Cardiac septum (tissue), 1 donor: ENCODE results near the gene AIFM1. TPM values are rescaled to one million over a fixed set of nuclear protein-coding genes. Genes with fewer than 3 reads are reported as not detected.
"Not testable (repeated sequence)": the region's sequence is repeated elsewhere in the genome, so short reads cannot be mapped to it uniquely, and the experiment has no call there.

Experiments used
- DNase-seq: peaks from one replicate; pipeline ENCODE4 v3.0.0-alpha.2; 2020; ENCODE audit warnings: low spot score
- intact Hi-C: fragments of 100-400 bp; cut with DNase I; formaldehyde crosslinking; loops from one replicate; pipeline ENCODE4 v1.14.0; 2022
- total RNA-seq: library from RNA; stranded (reverse); fragmentation: NEBNext Ultra II Directional; extraction: Animal tissue kit (Norgen Biotek cat#: 25700); gene quantifications from one replicate; pipeline ENCODE4 v1.2.1, GENCODE V29; 2021
- donor health status: DM: no; HTN: no; CAD: no.

AIFM1 gene
- total RNA-seq, 1 donor from 2014 or later = 97.3 TPM

GRCh38 chrX:130125091-130125874 is 40.4 kb downstream of the AIFM1 start:
- DNase-seq = no peak
- intact Hi-C loops = no loop called here

- intact Hi-C loops = loop anchor here (5.0 kb wide), 1 partner anchor 48 kb away; the partner anchor contains the start of gene RAB33A
- no peak for DNase-seq
Observed at GRCh38 chrX:130124577-130124976, 41.1 kb downstream of the AIFM1 start.

GRCh38 chrX:130121505-130121800 is 44.2 kb downstream of the AIFM1 start:
- intact Hi-C loops = loop anchor here (1.0 to 5.0 kb wide), 2 partner anchors 40 to 51 kb away; partner anchors contain the start of gene RAB33A
- DNase-seq = no peak

GRCh38 chrX:130120746-130121504 is 44.7 kb downstream of the AIFM1 start:
- peak; percentile 92 for DNase-seq
- intact Hi-C loops = loop anchor here (1.0 to 5.0 kb wide), 2 partner anchors 40 to 51 kb away; partner anchors contain the start of gene RAB33A

GRCh38 chrX:130120321-130120731 is 45.3 kb downstream of the AIFM1 start:
- intact Hi-C loops = loop anchor here (5.0 kb wide), 1 partner anchor 52 kb away; the partner anchor contains the start of gene RAB33A
- no peak for DNase-seq

- no peak for DNase-seq
- intact Hi-C loops = no loop called here
Observed at GRCh38 chrX:130119312-130119898, 46.2 kb downstream of the AIFM1 start.

GRCh38 chrX:130118441-130119311 is 47.0 kb downstream of the AIFM1 start:
- intact Hi-C loops = no loop called here
- DNase-seq = no peak

GRCh38 chrX:130117166-130117565 is 48.5 kb downstream of the AIFM1 start:
- intact Hi-C loops = no loop called here
- no peak for DNase-seq

GRCh38 chrX:130115119-130115885 is 50.3 kb downstream of the AIFM1 start:
- DNase-seq, intact Hi-C loops: not testable (repeated sequence)

GRCh38 chrX:130114141-130114588 is 51.5 kb downstream of the AIFM1 start:
- DNase-seq = no peak
- intact Hi-C loops = no loop called here

- intact Hi-C loops = no loop called here
- DNase-seq = no peak
Observed at GRCh38 chrX:130111220-130112154, 54.2 kb downstream of the AIFM1 start.

GRCh38 chrX:130110379-130111219 is 55.0 kb downstream of the AIFM1 start, which contains the start of gene ELF4:
Gene ELF4 (minus strand): TSS chrX:130110497. CDS start chrX:130081330, 29,167 bp downstream.
- no peak for DNase-seq
- intact Hi-C loops = no loop called here

GRCh38 chrX:130109429-130110378 is 55.9 kb downstream of the AIFM1 start:
- DNase-seq = no peak
- intact Hi-C loops = no loop called here

- intact Hi-C loops = no loop called here
- no peak for DNase-seq
Observed at GRCh38 chrX:130108647-130109428, 56.8 kb downstream of the AIFM1 start.

GRCh38 chrX:130106071-130106470 is 59.6 kb downstream of the AIFM1 start:
- DNase-seq = no peak
- intact Hi-C loops = no loop called here
